Fibroblast of lung (primary cell): ENCODE data around the gene PPARG. TPM values are rescaled to one million over a fixed set of nuclear protein-coding genes. Genes with fewer than 3 reads are reported as not detected.

Source experiments
- DNase-seq, 2 donors: peaks; one replicate each; pipeline versions ENCODE4 v3.0.0 to v3.0.0-alpha.2; 2010; ENCODE audit warnings: low read depth in 2 of 2
- H2AFZ ChIP-seq: 2 replicates; pipeline ENCODE4 v1.5.1; 2012; ENCODE audit warnings: low read length, control low read depth, inconsistent platforms
- H3K27ac ChIP-seq: 2 replicates; pipeline ENCODE4 v1.5.1; 2011; ENCODE audit warnings: low read length, control low read depth; ENCODE audit not compliant: insufficient read depth
- H3K27me3 ChIP-seq: 2 replicates; pipeline ENCODE4 v1.5.1; 2011; ENCODE audit warnings: mild to moderate bottlenecking, low read length; ENCODE audit not compliant: control insufficient read depth, insufficient read depth
- H3K36me3 ChIP-seq: 2 replicates; pipeline ENCODE4 v1.5.1; 2011; ENCODE audit warnings: low read length; ENCODE audit not compliant: control insufficient read depth, insufficient read depth
- H3K4me1 ChIP-seq: 2 replicates; pipeline ENCODE4 v1.5.1; 2011; ENCODE audit warnings: low read length; ENCODE audit not compliant: control insufficient read depth, insufficient read depth; ENCODE audit errors: extremely low read depth
- H3K4me2 ChIP-seq: 2 replicates; pipeline ENCODE4 v1.5.1; 2011; ENCODE audit warnings: low read length, control low read depth; ENCODE audit not compliant: insufficient read depth; ENCODE audit errors: extremely low read depth
- H3K4me3 ChIP-seq, 4 experiments: fragments of 200-600 bp in 1 of 4; sonication (generic) in 1 of 4; replicated peaks in 1 of 4; 2 replicates each; pipeline ENCODE4 v1.5.1; 2011 to 2016; ENCODE audit warnings: low read length in 4 of 4, low read depth in 3 of 4, mild to moderate bottlenecking in 3 of 4, control low read depth in 2 of 4, inconsistent platforms in 1 of 4, mixed read lengths in 1 of 4; ENCODE audit not compliant: insufficient read depth in 1 of 4; ENCODE audit errors: control extremely low read depth in 1 of 4
- H3K79me2 ChIP-seq: 2 replicates; pipeline ENCODE4 v1.5.1; 2012; ENCODE audit warnings: mild to moderate bottlenecking, low read length, inconsistent platforms; ENCODE audit not compliant: control insufficient read depth, insufficient read depth
- H3K9ac ChIP-seq: 2 replicates; pipeline ENCODE4 v1.5.1; 2011; ENCODE audit warnings: mild to moderate bottlenecking, low read length, control low read depth; ENCODE audit not compliant: insufficient read depth
- H3K9me3 ChIP-seq: 2 replicates; pipeline ENCODE4 v1.5.1; 2012; ENCODE audit warnings: low read depth, low read length; ENCODE audit not compliant: control insufficient read depth, insufficient read depth
- H4K20me1 ChIP-seq: 2 replicates; pipeline ENCODE4 v1.5.1; 2011; ENCODE audit warnings: low read length; ENCODE audit not compliant: control insufficient read depth, insufficient read depth; ENCODE audit errors: extremely low read depth
- EZH2 ChIP-seq: IDR thresholded peaks from 2 replicates; pipeline ENCODE4 v1.5.1; 2012; ENCODE audit warnings: low read length, control low read depth, mild to moderate bottlenecking; ENCODE audit errors: missing control alignments
- polyA plus RNA-seq, 2 donors: library from polyadenylated mRNA; depleted of rRNA in 1 of 2; stranded (reverse) in 1 of 2; unstranded in 1 of 2; fragments of >200 nt; gene quantifications; 2 replicates each; pipeline ENCODE4 v1.2.1, GENCODE V29; 2011 to 2012; ENCODE audit warnings: missing spikeins in 1 of 2
- total RNA-seq: library from RNA; depleted of rRNA; stranded (reverse); fragments of >200 nt; gene quantifications from 2 replicates; pipeline ENCODE4 v1.2.1, GENCODE V29; 2014
- TF ChIP-seq, protein P1 (sequence below), 2 donors: IDR thresholded peaks in 1 of 2; conservative IDR thresholded peaks in 1 of 2; 1 replicate in 1 of 2; 2 replicates in 1 of 2; pipeline ENCODE4 v1.5.1; 2011 to 2012; ENCODE audit warnings: low read length in 2 of 2, control low read depth in 1 of 2, inconsistent platforms in 1 of 2, low read depth in 1 of 2, mild to moderate bottlenecking in 1 of 2

The PPARG gene
- total and polyA plus RNA-seq, 2 donors (not counting 1 experiment from before 2014, with no cell fraction given) = 32.8 to 42.8 TPM

DNA sequence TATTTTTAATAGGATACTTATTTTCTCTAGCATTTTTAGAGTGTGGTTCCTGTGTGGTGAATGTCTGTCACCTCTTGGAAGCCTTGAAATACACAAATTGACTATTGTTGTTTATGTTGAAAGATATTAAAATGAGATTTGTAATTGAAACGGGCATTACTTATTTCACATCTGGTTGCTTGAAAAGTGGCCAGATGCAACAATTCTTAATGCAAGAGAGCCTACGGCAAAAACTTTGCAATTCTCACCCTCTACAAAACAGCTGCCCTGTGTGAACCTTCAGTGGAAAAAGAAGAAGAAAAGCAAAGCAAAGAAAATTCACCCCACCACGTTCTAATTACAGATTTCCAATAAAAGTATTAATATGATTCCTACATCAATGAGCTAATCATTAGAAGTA is 46.6 kb downstream of the PPARG start:
- no peaks in the 10 kb centered on the region for H3K36me3 ChIP-seq
- no peak for TF ChIP-seq EZH2
- TF ChIP-seq, protein P1, sequence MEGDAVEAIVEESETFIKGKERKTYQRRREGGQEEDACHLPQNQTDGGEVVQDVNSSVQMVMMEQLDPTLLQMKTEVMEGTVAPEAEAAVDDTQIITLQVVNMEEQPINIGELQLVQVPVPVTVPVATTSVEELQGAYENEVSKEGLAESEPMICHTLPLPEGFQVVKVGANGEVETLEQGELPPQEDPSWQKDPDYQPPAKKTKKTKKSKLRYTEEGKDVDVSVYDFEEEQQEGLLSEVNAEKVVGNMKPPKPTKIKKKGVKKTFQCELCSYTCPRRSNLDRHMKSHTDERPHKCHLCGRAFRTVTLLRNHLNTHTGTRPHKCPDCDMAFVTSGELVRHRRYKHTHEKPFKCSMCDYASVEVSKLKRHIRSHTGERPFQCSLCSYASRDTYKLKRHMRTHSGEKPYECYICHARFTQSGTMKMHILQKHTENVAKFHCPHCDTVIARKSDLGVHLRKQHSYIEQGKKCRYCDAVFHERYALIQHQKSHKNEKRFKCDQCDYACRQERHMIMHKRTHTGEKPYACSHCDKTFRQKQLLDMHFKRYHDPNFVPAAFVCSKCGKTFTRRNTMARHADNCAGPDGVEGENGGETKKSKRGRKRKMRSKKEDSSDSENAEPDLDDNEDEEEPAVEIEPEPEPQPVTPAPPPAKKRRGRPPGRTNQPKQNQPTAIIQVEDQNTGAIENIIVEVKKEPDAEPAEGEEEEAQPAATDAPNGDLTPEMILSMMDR (conservative IDR thresholded peaks at IDR 0.05 in 1 of 2, IDR thresholded peaks at IDR 0.05 in 1 of 2; ENCODE audit: low read depth in 1 of 2, low read length in 2 of 2) = no peak
- H3K79me2 ChIP-seq = no peaks in the 10 kb centered on the region
- H3K27me3 ChIP-seq = no peaks in the 10 kb centered on the region
- no peaks in the 10 kb centered on the region for H3K4me1 ChIP-seq
- no peak for DNase-seq
- H3K9ac ChIP-seq = no peak overlapping the region
- H3K9me3 ChIP-seq = no peaks in the 10 kb centered on the region
- H3K4me2 ChIP-seq = no peak overlapping the region
- H3K4me3 ChIP-seq = no peak overlapping the region
- no peak overlapping the region for H2AFZ ChIP-seq
- H4K20me1 ChIP-seq = no peaks in the 10 kb centered on the region
- no peak overlapping the region for H3K27ac ChIP-seq

DNA sequence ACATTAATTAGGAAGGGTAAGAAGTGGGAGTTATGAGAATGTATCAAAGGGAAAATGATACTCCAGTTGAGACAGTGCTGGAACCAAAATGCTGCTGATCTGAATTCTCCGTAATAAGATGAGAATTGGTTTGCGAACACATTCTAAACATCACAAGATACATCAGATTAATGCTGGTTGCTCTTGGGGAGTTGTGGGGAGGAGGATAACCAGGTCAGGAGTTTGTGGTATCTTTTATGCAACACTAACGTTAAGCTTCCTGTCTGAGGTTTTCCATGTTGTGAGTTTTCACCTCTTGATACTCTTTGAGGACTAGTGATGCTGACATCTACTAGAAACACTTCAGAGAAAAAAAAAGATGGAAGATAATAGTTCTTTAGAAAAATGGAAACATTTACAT is 47.2 kb downstream of the PPARG start:
- Histone ChIP-seq H3K4me3 (no peak overlapping the region), H2AFZ (no peak overlapping the region), H3K79me2 (no peaks in the 10 kb centered on the region), H3K4me1 (no peaks in the 10 kb centered on the region), H3K27ac (no peak overlapping the region), H3K9ac (no peak overlapping the region), H3K27me3 (no peaks in the 10 kb centered on the region), H3K36me3 (no peaks in the 10 kb centered on the region), H3K9me3 (no peaks in the 10 kb centered on the region), H4K20me1 (no peaks in the 10 kb centered on the region), H3K4me2 (no peak overlapping the region)
- no peak for TF ChIP-seq EZH2
- TF ChIP-seq, protein P1 (conservative IDR thresholded peaks at IDR 0.05 in 1 of 2, IDR thresholded peaks at IDR 0.05 in 1 of 2; ENCODE audit: low read depth in 1 of 2, low read length in 2 of 2) = no peak
- DNase-seq = peak in 1 of 2 donors; percentile 43

DNA sequence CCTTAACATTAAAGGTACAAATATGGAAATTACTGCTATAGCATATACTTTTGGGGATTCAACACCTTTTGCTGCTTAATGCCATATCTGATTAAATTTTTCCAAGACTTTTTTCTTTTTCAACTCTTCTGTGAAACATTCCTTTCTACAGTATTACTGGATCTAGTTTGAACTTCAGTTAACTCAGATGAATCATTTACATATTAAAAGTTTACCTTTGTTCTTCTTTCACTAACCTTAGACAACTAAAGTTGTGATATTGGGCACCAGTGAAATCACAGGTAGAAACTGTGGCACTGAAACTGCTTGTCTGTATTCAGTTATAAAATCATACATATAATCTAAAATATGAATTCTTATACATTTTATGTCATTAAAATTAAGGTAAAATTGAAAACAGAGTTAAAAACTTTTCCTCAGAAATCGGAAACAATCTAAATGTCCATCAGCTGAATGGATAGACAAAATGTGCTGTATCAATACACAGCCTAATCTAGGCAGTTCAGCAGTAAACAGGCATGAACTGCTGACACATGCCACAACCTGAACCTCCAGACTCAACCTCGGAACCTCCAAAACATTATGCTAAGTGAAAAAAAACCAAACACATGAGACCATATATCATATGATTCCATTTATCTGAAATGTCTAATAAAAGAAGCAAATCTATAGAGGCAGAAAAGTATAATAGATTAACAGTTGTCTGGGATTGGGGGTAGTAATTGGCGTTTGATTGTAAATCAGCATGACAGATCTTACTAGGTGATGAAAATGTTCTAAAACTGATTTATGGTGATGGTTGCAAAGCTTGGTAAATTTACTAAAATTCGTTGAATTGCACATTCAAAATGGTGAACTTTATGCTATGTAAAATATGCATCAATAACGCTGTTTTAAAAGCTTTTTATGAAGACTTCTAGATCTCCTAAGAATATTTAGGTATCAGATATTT is 50.0 kb downstream of the PPARG start:
- no peaks in the 10 kb centered on the region for H3K36me3 ChIP-seq
- no peak overlapping the region for H2AFZ ChIP-seq
- no peak overlapping the region for H3K4me3 ChIP-seq
- no peak for DNase-seq
- TF ChIP-seq, protein P1 (conservative IDR thresholded peaks at IDR 0.05 in 1 of 2, IDR thresholded peaks at IDR 0.05 in 1 of 2; ENCODE audit: low read depth in 1 of 2, low read length in 2 of 2) = no peak
- no peak for TF ChIP-seq EZH2
- no peak overlapping the region for H3K27ac ChIP-seq
- no peaks in the 10 kb centered on the region for H3K4me1 ChIP-seq
- no peaks in the 10 kb centered on the region for H3K27me3 ChIP-seq
- H4K20me1 ChIP-seq = no peaks in the 10 kb centered on the region
- H3K9me3 ChIP-seq = no peaks in the 10 kb centered on the region
- H3K9ac ChIP-seq = no peak overlapping the region
- no peaks in the 10 kb centered on the region for H3K79me2 ChIP-seq
- no peak overlapping the region for H3K4me2 ChIP-seq
